ENCODE data around the gene HNF1A. TPM values are rescaled to one million over a fixed set of nuclear protein-coding genes. Genes with fewer than 3 reads are reported as not detected.

The HNF1A gene, protein sequence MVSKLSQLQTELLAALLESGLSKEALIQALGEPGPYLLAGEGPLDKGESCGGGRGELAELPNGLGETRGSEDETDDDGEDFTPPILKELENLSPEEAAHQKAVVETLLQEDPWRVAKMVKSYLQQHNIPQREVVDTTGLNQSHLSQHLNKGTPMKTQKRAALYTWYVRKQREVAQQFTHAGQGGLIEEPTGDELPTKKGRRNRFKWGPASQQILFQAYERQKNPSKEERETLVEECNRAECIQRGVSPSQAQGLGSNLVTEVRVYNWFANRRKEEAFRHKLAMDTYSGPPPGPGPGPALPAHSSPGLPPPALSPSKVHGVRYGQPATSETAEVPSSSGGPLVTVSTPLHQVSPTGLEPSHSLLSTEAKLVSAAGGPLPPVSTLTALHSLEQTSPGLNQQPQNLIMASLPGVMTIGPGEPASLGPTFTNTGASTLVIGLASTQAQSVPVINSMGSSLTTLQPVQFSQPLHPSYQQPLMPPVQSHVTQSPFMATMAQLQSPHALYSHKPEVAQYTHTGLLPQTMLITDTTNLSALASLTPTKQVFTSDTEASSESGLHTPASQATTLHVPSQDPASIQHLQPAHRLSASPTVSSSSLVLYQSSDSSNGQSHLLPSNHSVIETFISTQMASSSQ
- not detected in 2 replicates for polyA plus RNA-seq (2013)

DNA sequence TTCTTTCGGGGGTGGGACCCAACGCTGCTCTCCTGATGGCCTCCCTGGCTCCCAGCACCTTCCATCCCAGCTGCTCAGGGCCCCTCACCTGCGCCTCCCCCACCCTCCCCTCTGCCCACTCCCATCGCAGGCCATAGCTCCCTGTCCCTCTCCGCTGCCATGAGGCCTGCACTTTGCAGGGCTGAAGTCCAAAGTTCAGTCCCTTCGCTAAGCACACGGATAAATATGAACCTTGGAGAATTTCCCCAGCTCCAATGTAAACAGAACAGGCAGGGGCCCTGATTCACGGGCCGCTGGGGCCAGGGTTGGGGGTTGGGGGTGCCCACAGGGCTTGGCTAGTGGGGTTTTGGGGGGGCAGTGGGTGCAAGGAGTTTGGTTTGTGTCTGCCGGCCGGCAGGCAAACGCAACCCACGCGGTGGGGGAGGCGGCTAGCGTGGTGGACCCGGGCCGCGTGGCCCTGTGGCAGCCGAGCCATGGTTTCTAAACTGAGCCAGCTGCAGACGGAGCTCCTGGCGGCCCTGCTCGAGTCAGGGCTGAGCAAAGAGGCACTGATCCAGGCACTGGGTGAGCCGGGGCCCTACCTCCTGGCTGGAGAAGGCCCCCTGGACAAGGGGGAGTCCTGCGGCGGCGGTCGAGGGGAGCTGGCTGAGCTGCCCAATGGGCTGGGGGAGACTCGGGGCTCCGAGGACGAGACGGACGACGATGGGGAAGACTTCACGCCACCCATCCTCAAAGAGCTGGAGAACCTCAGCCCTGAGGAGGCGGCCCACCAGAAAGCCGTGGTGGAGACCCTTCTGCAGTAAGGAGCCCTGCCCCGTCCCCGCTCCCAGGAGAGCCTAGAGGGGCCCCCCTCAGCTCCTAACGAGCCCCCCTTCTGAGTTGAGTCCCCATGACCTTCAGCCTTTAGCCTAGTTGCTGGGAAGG, at the start of gene HNF1A:
Gene HNF1A (plus strand): TSS at position 248 of the 924 bp plus-strand sequence. CDS start 226 bp downstream, at position 474.
- Histone ChIP-seq H3K79me2 (ENCODE audit: control insufficient read depth, insufficient read depth, low read length, poor library complexity) (no peaks in the 10 kb centered on the region), H4K8ac (ENCODE audit: low read depth, low read length) (no peak within 1 kb of the TSS), H3K4me1 (ENCODE audit: control insufficient read depth in 1 of 2, insufficient read depth in 2 of 2, low read length in 2 of 2) (no peaks in the 10 kb centered on the region), H3K79me1 (ENCODE audit: low read length) (no peaks in the 10 kb centered on the region), H2BK120ac (ENCODE audit: insufficient read depth, low read length, poor library complexity) (no peak within 1 kb of the TSS), H3K14ac (ENCODE audit: low read length) (no peak within 1 kb of the TSS), H3K4me3 (ENCODE audit: low read depth, low read length) (no peak within 1 kb of the TSS), H3K4me2 (ENCODE audit: low read length) (no peak within 1 kb of the TSS), H2BK12ac (ENCODE audit: low read length) (no peak within 1 kb of the TSS), H4K91ac (ENCODE audit: low read depth, low read length) (no peak within 1 kb of the TSS), H3K9me3 (ENCODE audit: insufficient read depth, low read depth, low read length) (peaks cover 4% of the 10 kb centered on the region), H4K12ac (ENCODE audit: low read depth, low read length) (no peak within 1 kb of the TSS), H2AFZ (ENCODE audit: insufficient read depth, low read length, poor library complexity) (no peak within 1 kb of the TSS), H3K18ac (ENCODE audit: low read length) (no peak within 1 kb of the TSS), H3K9ac (ENCODE audit: low read length) (no peak within 1 kb of the TSS), H3K27ac (ENCODE audit: low read depth, low read length) (no peak within 1 kb of the TSS), H3K27me3 (ENCODE audit: insufficient read depth, low read length) (no peaks in the 10 kb centered on the region), H2BK5ac (ENCODE audit: low read depth, low read length, poor library complexity) (no peak within 1 kb of the TSS), H3K23ac (ENCODE audit: low read length) (no peak within 1 kb of the TSS), H2AK5ac (ENCODE audit: low read length) (no peak within 1 kb of the TSS), H3K36me3 (ENCODE audit: control insufficient read depth in 1 of 2, insufficient read depth in 2 of 2, low read length in 2 of 2) (no peaks in the 10 kb centered on the region), H3K4ac (ENCODE audit: low read depth, low read length) (no peak within 1 kb of the TSS)
- WGBS (ENCODE audit: extremely low coverage, insufficient coverage, insufficient read length) = no CpG with 5 or more reads among the region's 40 CpGs
- no peak for DNase-seq

DNA sequence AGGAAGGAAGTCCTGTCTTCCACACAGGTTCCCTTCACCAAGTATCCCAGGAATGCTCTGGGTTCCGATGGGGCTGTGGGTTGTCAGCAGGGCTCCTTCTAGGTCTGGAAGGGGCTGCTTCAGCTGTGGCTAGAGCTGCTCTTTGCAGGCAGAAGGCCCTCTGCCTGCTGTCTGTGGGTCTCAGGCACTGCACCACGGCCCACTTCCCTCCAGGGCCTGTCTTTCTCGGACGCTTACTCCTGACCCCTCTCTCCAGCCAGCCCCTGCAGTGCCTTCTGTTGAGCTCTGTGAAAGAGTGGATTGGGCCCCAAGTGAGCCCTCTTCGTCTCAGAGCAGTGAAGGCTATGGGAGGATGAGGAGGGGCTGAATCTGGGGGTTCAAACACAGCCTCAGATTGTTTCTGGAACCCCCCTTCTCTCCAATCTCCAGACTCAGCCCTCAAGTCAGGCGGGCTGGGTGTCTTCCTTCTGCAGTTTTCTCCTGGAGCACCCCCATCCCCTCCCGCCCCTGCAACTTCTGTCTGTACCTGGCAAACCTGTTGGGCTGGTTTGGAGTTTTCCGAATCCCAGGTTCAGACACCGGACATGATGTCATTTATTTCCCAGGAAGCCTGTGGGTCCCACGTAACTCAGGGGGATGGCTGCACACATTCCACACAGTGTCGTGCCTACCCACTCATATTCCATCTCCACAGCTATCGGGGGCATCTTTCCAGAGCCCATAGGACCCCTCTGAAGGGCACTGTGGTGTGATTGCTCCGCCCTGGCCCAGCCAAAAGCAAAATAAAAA, 49.3 kb upstream of the HNF1A start:
- peak overlapping the region; percentile 99 for H2BK5ac ChIP-seq (ENCODE audit: low read depth, low read length, poor library complexity)
- peaks cover 20% of the 10 kb centered on the region for H3K79me1 ChIP-seq (ENCODE audit: low read length)
- peaks cover 2% of the 10 kb centered on the region for H3K9me3 ChIP-seq (ENCODE audit: insufficient read depth, low read depth, low read length)
- H3K4ac ChIP-seq (ENCODE audit: low read depth, low read length) = peak overlapping the region; percentile 35
- H3K18ac ChIP-seq (ENCODE audit: low read length) = peak overlapping the region; percentile 82
- peak overlapping the region; percentile 99 for H3K27ac ChIP-seq (ENCODE audit: low read depth, low read length)
- peak overlapping the region; percentile 96 for H4K12ac ChIP-seq (ENCODE audit: low read depth, low read length)
- peak overlapping the region; percentile 97 for H2AFZ ChIP-seq (ENCODE audit: insufficient read depth, low read length, poor library complexity)
- peak overlapping the region; percentile 90 for H2BK12ac ChIP-seq (ENCODE audit: low read length)
- H4K91ac ChIP-seq (ENCODE audit: low read depth, low read length) = peak overlapping the region; percentile 97
- peak overlapping the region; percentile 31 for H2AK5ac ChIP-seq (ENCODE audit: low read length)
- no peaks in the 10 kb centered on the region for H3K27me3 ChIP-seq (ENCODE audit: insufficient read depth, low read length)
- no peaks in the 10 kb centered on the region for H3K36me3 ChIP-seq (ENCODE audit: control insufficient read depth in 1 of 2, insufficient read depth in 2 of 2, low read length in 2 of 2)
- H3K4me3 ChIP-seq (ENCODE audit: low read depth, low read length) = no peak overlapping the region
- no peak overlapping the region for H3K23ac ChIP-seq (ENCODE audit: low read length)
- peak overlapping the region; percentile 87 for H3K14ac ChIP-seq (ENCODE audit: low read length)
- peak; percentile 74 to 85 for DNase-seq
- peaks cover 13 to 23% of the 10 kb centered on the region in 2 experiments for H3K4me1 ChIP-seq (ENCODE audit: control insufficient read depth in 1 of 2, insufficient read depth in 2 of 2, low read length in 2 of 2)
- H3K79me2 ChIP-seq (ENCODE audit: control insufficient read depth, insufficient read depth, low read length, poor library complexity) = peaks cover 4% of the 10 kb centered on the region
- H3K9ac ChIP-seq (ENCODE audit: low read length) = peak overlapping the region; percentile 65
- H3K4me2 ChIP-seq (ENCODE audit: low read length) = peak overlapping the region; percentile 74
- peak overlapping the region; percentile 97 for H4K8ac ChIP-seq (ENCODE audit: low read depth, low read length)
- H2BK120ac ChIP-seq (ENCODE audit: insufficient read depth, low read length, poor library complexity) = peak overlapping the region; percentile 100
- no CpG with 5 or more reads among the region's 13 CpGs for WGBS (ENCODE audit: extremely low coverage, insufficient coverage, insufficient read length)

DNA sequence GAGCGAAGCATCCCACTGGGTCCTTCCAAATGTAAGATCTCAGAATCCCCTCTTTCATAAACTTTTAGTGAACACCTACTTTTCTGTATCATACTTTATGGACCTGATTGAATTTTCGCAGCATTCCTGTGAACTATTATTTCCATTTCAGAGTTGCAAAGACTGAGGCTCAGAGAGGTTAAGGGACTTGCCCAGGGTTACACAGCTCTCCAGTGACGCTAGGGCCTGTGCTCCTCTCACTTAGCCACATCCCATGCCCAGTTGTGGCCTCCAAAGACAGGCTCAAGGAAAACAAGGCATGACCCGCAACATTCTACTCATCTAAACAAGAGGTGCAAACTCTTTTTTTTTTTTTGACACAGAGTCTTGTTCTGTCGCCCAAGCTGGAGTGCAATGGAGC, 48.3 kb upstream of the HNF1A start:
- WGBS (ENCODE audit: extremely low coverage, insufficient coverage, insufficient read length) = no CpG with 5 or more reads among the region's 5 CpGs
- H3K9ac ChIP-seq (ENCODE audit: low read length) = no peak overlapping the region
- peaks cover 2% of the 10 kb centered on the region for H3K9me3 ChIP-seq (ENCODE audit: insufficient read depth, low read depth, low read length)
- H3K18ac ChIP-seq (ENCODE audit: low read length) = no peak overlapping the region
- no peaks in the 10 kb centered on the region for H3K36me3 ChIP-seq (ENCODE audit: control insufficient read depth in 1 of 2, insufficient read depth in 2 of 2, low read length in 2 of 2)
- no peak overlapping the region for H4K12ac ChIP-seq (ENCODE audit: low read depth, low read length)
- H3K14ac ChIP-seq (ENCODE audit: low read length) = no peak overlapping the region
- H3K79me1 ChIP-seq (ENCODE audit: low read length) = peaks cover 18% of the 10 kb centered on the region
- no peak overlapping the region for H3K4me2 ChIP-seq (ENCODE audit: low read length)
- H3K4me3 ChIP-seq (ENCODE audit: low read depth, low read length) = no peak overlapping the region
- H2BK12ac ChIP-seq (ENCODE audit: low read length) = peak overlapping the region; percentile 83
- DNase-seq = no peak
- peak overlapping the region; percentile 56 for H2BK120ac ChIP-seq (ENCODE audit: insufficient read depth, low read length, poor library complexity)
- peaks cover 4% of the 10 kb centered on the region for H3K79me2 ChIP-seq (ENCODE audit: control insufficient read depth, insufficient read depth, low read length, poor library complexity)
- H2AK5ac ChIP-seq (ENCODE audit: low read length) = peak overlapping the region; percentile 42
- H2BK5ac ChIP-seq (ENCODE audit: low read depth, low read length, poor library complexity) = no peak overlapping the region
- no peaks in the 10 kb centered on the region for H3K27me3 ChIP-seq (ENCODE audit: insufficient read depth, low read length)
- no peak overlapping the region for H2AFZ ChIP-seq (ENCODE audit: insufficient read depth, low read length, poor library complexity)
- no peak overlapping the region for H3K23ac ChIP-seq (ENCODE audit: low read length)
- peak overlapping the region; percentile 26 for H4K91ac ChIP-seq (ENCODE audit: low read depth, low read length)
- peaks cover 13 to 23% of the 10 kb centered on the region in 2 experiments for H3K4me1 ChIP-seq (ENCODE audit: control insufficient read depth in 1 of 2, insufficient read depth in 2 of 2, low read length in 2 of 2)
- H3K27ac ChIP-seq (ENCODE audit: low read depth, low read length) = no peak overlapping the region
- no peak overlapping the region for H3K4ac ChIP-seq (ENCODE audit: low read depth, low read length)
- H4K8ac ChIP-seq (ENCODE audit: low read depth, low read length) = no peak overlapping the region

All from trophoblast cell (in vitro differentiated cells and primary cell).